Mesenchymal stem cell (in vitro differentiated cells and primary cell): ENCODE measurements around the gene B3GAT2.

Experiments
- DNase-seq: peaks from one replicate; pipeline ENCODE4 v3.0.0-alpha.2; 2013
- H2AFZ ChIP-seq: one replicate; pipeline ENCODE4 v1.6.1; 2013; ENCODE audit warnings: low read depth, mild to moderate bottlenecking, control low read depth, inconsistent platforms, low read length, moderate library complexity
- H2AK5ac ChIP-seq: 2 replicates; pipeline ENCODE4 v1.6.1; 2013; ENCODE audit warnings: low read length, moderate library complexity, mild to moderate bottlenecking, inconsistent platforms; ENCODE audit not compliant: severe bottlenecking
- H2BK120ac ChIP-seq: one replicate; pipeline ENCODE4 v1.6.1; 2013; ENCODE audit warnings: low read depth, mild to moderate bottlenecking, inconsistent platforms, low read length, moderate library complexity
- H2BK12ac ChIP-seq, 2 experiments: one replicate each; pipeline ENCODE4 v1.6.1; 2013; ENCODE audit warnings: inconsistent platforms in 2 of 2, low read length in 2 of 2, mild to moderate bottlenecking in 2 of 2, moderate library complexity in 2 of 2, control low read depth in 1 of 2
- H2BK15ac ChIP-seq: one replicate; pipeline ENCODE4 v1.6.1; 2013; ENCODE audit warnings: mild to moderate bottlenecking, low read depth, inconsistent platforms; ENCODE audit not compliant: poor library complexity, severe bottlenecking
- H2BK5ac ChIP-seq: 2 replicates; pipeline ENCODE4 v1.6.1; 2013; ENCODE audit warnings: low read depth, mild to moderate bottlenecking, low read length, control low read depth, inconsistent platforms; ENCODE audit not compliant: poor library complexity, severe bottlenecking
- H3K14ac ChIP-seq, 2 experiments: one replicate each; pipeline ENCODE4 v1.6.1; 2013; ENCODE audit warnings: inconsistent platforms in 2 of 2, low read length in 2 of 2, control low read depth in 1 of 2, mild to moderate bottlenecking in 1 of 2, moderate library complexity in 1 of 2
- H3K18ac ChIP-seq, 2 experiments: one replicate each; pipeline ENCODE4 v1.6.1; 2013; ENCODE audit warnings: inconsistent platforms in 2 of 2, low read length in 2 of 2, control low read depth in 1 of 2, low read depth in 1 of 2, mild to moderate bottlenecking in 1 of 2
- H3K23ac ChIP-seq, 2 experiments: one replicate each; pipeline ENCODE4 v1.6.1; 2013; ENCODE audit warnings: inconsistent platforms in 2 of 2, low read length in 2 of 2, mild to moderate bottlenecking in 2 of 2, moderate library complexity in 2 of 2, control low read depth in 1 of 2
- H3K27ac ChIP-seq: 2 replicates; pipeline ENCODE4 v1.5.1; 2013; ENCODE audit warnings: mild to moderate bottlenecking, moderate library complexity, low read length, control low read depth, inconsistent platforms; ENCODE audit not compliant: poor library complexity, severe bottlenecking
- H3K27me3 ChIP-seq, 2 experiments: 2 replicates each; pipeline versions ENCODE4 v1.6.1 to v1.7.0; 2013; ENCODE audit warnings: low read length in 2 of 2, mild to moderate bottlenecking in 2 of 2, moderate library complexity in 2 of 2, control low read depth in 1 of 2, inconsistent platforms in 1 of 2; ENCODE audit not compliant: control insufficient read depth in 1 of 2, insufficient read depth in 1 of 2
- H3K36me3 ChIP-seq, 2 experiments: 2 replicates each; pipeline versions ENCODE4 v1.6.1 to v1.7.0; 2013; ENCODE audit warnings: low read length in 2 of 2, control low read depth in 1 of 2, inconsistent platforms in 1 of 2, low read depth in 1 of 2, mild to moderate bottlenecking in 1 of 2; ENCODE audit not compliant: insufficient read depth in 2 of 2, control insufficient read depth in 1 of 2
- H3K4ac ChIP-seq, 2 experiments: one replicate each; pipeline ENCODE4 v1.6.1; 2013; ENCODE audit warnings: inconsistent platforms in 2 of 2, low read length in 2 of 2, mild to moderate bottlenecking in 2 of 2, moderate library complexity in 2 of 2, control low read depth in 1 of 2, low read depth in 1 of 2
- H3K4me1 ChIP-seq: 2 replicates; pipeline ENCODE4 v1.6.1; 2013; ENCODE audit warnings: low read depth, low read length, control low read depth; ENCODE audit not compliant: control insufficient read depth, insufficient read depth
- H3K4me2 ChIP-seq: 2 replicates; pipeline ENCODE4 v1.6.1; 2013; ENCODE audit warnings: low read length, mild to moderate bottlenecking, inconsistent platforms; ENCODE audit not compliant: poor library complexity, severe bottlenecking
- H3K4me3 ChIP-seq, 2 experiments: 2 replicates each; pipeline versions ENCODE4 v1.5.1 to v1.7.0; 2013; ENCODE audit warnings: low read length in 2 of 2, mild to moderate bottlenecking in 2 of 2, control low read depth in 1 of 2, low read depth in 1 of 2; ENCODE audit not compliant: insufficient read depth in 1 of 2
- H3K79me1 ChIP-seq: replicated peaks from 2 replicates; pipeline ENCODE4 v1.6.1; 2013; ENCODE audit warnings: mild to moderate bottlenecking, control low read depth, low read length, inconsistent platforms; ENCODE audit not compliant: poor library complexity, severe bottlenecking
- H3K9ac ChIP-seq: 2 replicates; pipeline ENCODE4 v1.7.0; 2013; ENCODE audit warnings: mild to moderate bottlenecking, low read length, moderate library complexity
- H3K9me3 ChIP-seq: 2 replicates; pipeline ENCODE4 v1.7.0; 2013; ENCODE audit warnings: mild to moderate bottlenecking, low read length; ENCODE audit not compliant: control insufficient read depth
- H4K8ac ChIP-seq: one replicate; pipeline ENCODE4 v1.6.1; 2013; ENCODE audit warnings: inconsistent platforms, mild to moderate bottlenecking, low read length, moderate library complexity
- H4K91ac ChIP-seq: one replicate; pipeline ENCODE4 v1.6.1; 2013; ENCODE audit warnings: mild to moderate bottlenecking, low read length, inconsistent platforms
- WGBS: methylation state at CpG from one replicate; pipeline ENCODE4 v1.1.7; 2013; ENCODE audit warnings: mixed read lengths; 5-methylcytosine and 5-hydroxymethylcytosine counted together

Gene B3GAT2

DNA sequence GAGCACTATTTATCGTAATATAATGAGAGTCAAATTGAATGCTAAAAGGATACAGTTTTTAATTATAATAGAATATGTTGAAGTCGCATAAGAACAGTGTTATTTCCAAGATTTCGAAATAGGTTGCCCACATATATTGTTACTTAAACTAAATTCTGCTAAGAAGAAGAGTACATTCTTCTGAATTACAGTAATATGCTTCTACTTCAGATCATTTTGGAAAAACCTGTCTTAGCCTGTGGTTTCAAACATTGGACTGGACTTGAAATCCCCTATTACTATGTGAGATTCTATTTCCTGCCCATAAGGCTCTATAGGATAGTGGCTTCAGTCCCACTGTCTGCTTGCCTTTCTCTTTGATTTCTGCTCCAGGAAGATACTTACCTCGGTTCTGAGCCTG lies 137.2 kb downstream of the B3GAT2 start:
- WGBS: 100% methylated on average over 1 of the region's 4 CpGs
- Histone ChIP-seq H3K4me1 (no peaks in the 10 kb centered on the region), H3K18ac (no peak overlapping the region), H3K4ac (no peak overlapping the region), H3K27me3 (no peaks in the 10 kb centered on the region), H3K9ac (no peak overlapping the region), H2BK15ac (no peak overlapping the region), H3K4me2 (no peak overlapping the region), H3K27ac (no peak overlapping the region), H2AK5ac (no peak overlapping the region), H4K8ac (no peak overlapping the region), H3K9me3 (no peaks in the 10 kb centered on the region), H2BK5ac (no peak overlapping the region), H3K36me3 (no peaks in the 10 kb centered on the region), H2AFZ (no peak overlapping the region), H3K23ac (no peak overlapping the region), H3K4me3 (no peak overlapping the region), H3K79me1 (peaks cover 1% of the 10 kb centered on the region), H2BK12ac (no peak overlapping the region), H3K14ac (no peak overlapping the region), H2BK120ac (no peak overlapping the region), H4K91ac (no peak overlapping the region)
- DNase-seq: no peak

GRCh38 chr6:70813885-70814284 lies 143.0 kb downstream of the B3GAT2 start:
- Histone ChIP-seq H3K4me3 (no peak overlapping the region), H2BK5ac (no peak overlapping the region), H2AK5ac (no peak overlapping the region), H3K23ac (no peak overlapping the region), H2BK15ac (no peak overlapping the region), H3K4me2 (no peak overlapping the region), H4K91ac (no peak overlapping the region), H3K4ac (no peak overlapping the region), H3K27ac (no peak overlapping the region), H3K9ac (no peak overlapping the region), H3K4me1 (no peaks in the 10 kb centered on the region), H3K14ac (no peak overlapping the region), H3K36me3 (no peaks in the 10 kb centered on the region), H2BK12ac (no peak overlapping the region), H2AFZ (no peak overlapping the region), H3K18ac (no peak overlapping the region), H3K79me1 (peaks cover 3% of the 10 kb centered on the region), H4K8ac (no peak overlapping the region), H3K27me3 (no peaks in the 10 kb centered on the region), H3K9me3 (no peaks in the 10 kb centered on the region), H2BK120ac (no peak overlapping the region)
- WGBS: no CpG with 5 or more reads among the region's 3 CpGs
- no peak for DNase-seq

GRCh38 chr6:70811788-70812187 lies 145.1 kb downstream of the B3GAT2 start:
- Histone ChIP-seq H3K4me3 (no peak overlapping the region), H3K14ac (no peak overlapping the region), H3K79me1 (peaks cover 4% of the 10 kb centered on the region), H3K9me3 (no peaks in the 10 kb centered on the region), H3K36me3 (no peaks in the 10 kb centered on the region), H2AFZ (no peak overlapping the region), H2BK12ac (no peak overlapping the region), H3K4ac (no peak overlapping the region), H3K27ac (no peak overlapping the region), H4K8ac (no peak overlapping the region), H3K23ac (no peak overlapping the region), H2AK5ac (no peak overlapping the region), H3K27me3 (no peaks in the 10 kb centered on the region), H4K91ac (no peak overlapping the region), H3K4me1 (no peaks in the 10 kb centered on the region), H3K4me2 (no peak overlapping the region), H3K18ac (no peak overlapping the region), H2BK5ac (no peak overlapping the region), H2BK15ac (no peak overlapping the region), H3K9ac (no peak overlapping the region), H2BK120ac (no peak overlapping the region)
- WGBS: 95% methylated on average over 6 of the region's 6 CpGs
- no peak for DNase-seq
